ENCODE measurements around the gene PPFIBP1.
"Not testable (repeated sequence)": the region's sequence is repeated elsewhere in the genome, so short reads cannot be mapped to it uniquely, and the experiment has no call there.

Gene PPFIBP1

GRCh38 chr12:27732281-27732680 lies 208.3 kb downstream of the PPFIBP1 start:
- no peak for DNase-seq

GRCh38 chr12:27733052-27733656 lies 209.1 kb downstream of the PPFIBP1 start:
- DNase-seq, result peak; percentile 26

- DNase-seq, result no peak
Measured at GRCh38 chr12:27733791-27734190, 209.8 kb downstream of the PPFIBP1 start.

DNA sequence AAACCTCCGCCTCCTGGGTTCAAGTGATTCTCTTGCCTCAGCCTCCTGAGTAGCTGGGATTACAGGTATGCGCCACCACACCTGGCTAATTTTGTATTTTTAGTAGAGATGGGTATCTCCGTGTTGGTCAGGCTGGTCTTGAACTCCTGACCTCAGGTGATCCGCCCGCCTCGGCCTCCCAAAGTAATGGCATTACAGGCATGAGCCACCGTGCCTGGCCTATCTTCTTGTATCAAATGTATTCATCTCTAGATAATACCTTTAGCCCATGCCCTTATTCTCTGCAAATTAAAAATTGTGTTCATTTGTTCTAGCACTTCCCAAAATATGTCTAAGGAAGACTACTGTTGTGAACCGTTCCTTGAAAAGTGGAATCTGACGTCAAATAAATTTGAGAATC lies 210.3 kb downstream of the PPFIBP1 start:
- DNase-seq, result not testable (repeated sequence)

DNA sequence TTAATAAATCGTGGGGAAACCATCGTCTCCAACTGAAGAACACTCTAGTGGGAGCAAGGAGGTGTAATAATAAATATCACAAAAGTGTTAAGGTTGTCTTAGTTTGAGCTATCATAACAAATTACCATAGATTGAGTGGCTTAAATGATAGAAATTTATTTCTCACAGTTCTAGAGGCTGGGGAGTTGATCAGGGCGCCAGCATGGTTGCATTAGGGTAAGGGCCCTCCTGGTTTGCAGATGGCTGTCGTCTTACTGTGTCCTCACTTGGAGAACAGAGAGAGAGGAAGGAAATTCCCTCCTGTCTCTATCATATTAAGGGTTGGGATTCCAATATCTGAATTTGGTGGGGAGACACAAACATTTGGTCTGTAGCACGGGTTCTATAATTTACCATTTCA lies 219.6 kb downstream of the PPFIBP1 start:
- no peak for DNase-seq
